WTC11 (cell line): ENCODE results near the gene COL17A1.

Experiments used
- ATF3 ChIP-seq: sonication (generic); formaldehyde crosslinking; conservative IDR thresholded peaks from 2 replicates; pipeline ENCODE4 v1.8.1; 2022; ENCODE audit warnings: mild to moderate bottlenecking, missing genetic modification reagents
- CTCF ChIP-seq: fragments of 200-600 bp; IDR thresholded peaks from 2 replicates; pipeline ENCODE4 v1.8.0; 2022; ENCODE audit warnings: antibody characterized with exemption
- E2F1 ChIP-seq: sonication (generic); formaldehyde crosslinking; IDR thresholded peaks from 2 replicates; pipeline ENCODE4 v1.8.0; 2022; ENCODE audit warnings: mild to moderate bottlenecking, missing genetic modification reagents
- ETV6 ChIP-seq: sonication (generic); formaldehyde crosslinking; IDR thresholded peaks from 2 replicates; pipeline ENCODE4 v1.8.1; 2022; ENCODE audit warnings: mild to moderate bottlenecking, missing genetic modification reagents
- FOXJ3 ChIP-seq: sonication (generic); formaldehyde crosslinking; IDR thresholded peaks from 2 replicates; pipeline ENCODE4 v1.9.0; 2021; ENCODE audit warnings: missing genetic modification reagents, mild to moderate bottlenecking, borderline replicate concordance
- ZNF232 ChIP-seq: sonication (generic); formaldehyde crosslinking; IDR thresholded peaks from 2 replicates; pipeline ENCODE4 v1.8.0; 2022; ENCODE audit warnings: mild to moderate bottlenecking, missing genetic modification reagents
- ZNF281 ChIP-seq: sonication (generic); formaldehyde crosslinking; IDR thresholded peaks from 2 replicates; pipeline ENCODE4 v1.8.0; 2023; ENCODE audit warnings: mild to moderate bottlenecking, missing genetic modification reagents
- ZNF416 ChIP-seq: fragments of 250-450 bp; sonication (Bioruptor Pico); IDR thresholded peaks from 2 replicates; pipeline ENCODE4 v1.9.0; 2021; ENCODE audit warnings: mild to moderate bottlenecking, inconsistent platforms

GRCh38 chr10:104033966-104034365, 51.7 kb downstream of the COL17A1 start:
- TF ChIP-seq CTCF (no peak), E2F1 (no peak), ZNF232 (CRISPR knock-in tag) (no peak), ATF3 (CRISPR knock-in tag) (no peak), ETV6 (CRISPR knock-in tag) (no peak), FOXJ3 (no peak), ZNF416 (no peak), ZNF281 (CRISPR knock-in tag) (no peak)
